ENCODE results near the gene NIPSNAP3A.
"Not testable (repeated sequence)": the region's sequence is repeated elsewhere in the genome, so short reads cannot be mapped to it uniquely, and the experiment has no call there.

- TF ChIP-seq CTCF, EP300, POLR2AphosphoS5 (IDR thresholded peaks at IDR 0.05): not testable (repeated sequence)
Measured at GRCh38 chr9:104708737-104709136, 38.7 kb upstream of the NIPSNAP3A start.

All from gastroesophageal sphincter (tissue), 3 donors.